H1 (cell line): ENCODE data around the gene CRADD.

Experiments
- BRCA1 ChIP-seq: IDR thresholded peaks from 2 replicates; pipeline ENCODE4 v1.6.1; 2012; ENCODE audit warnings: low read depth, low read length, improper control_type of control experiment
- EZH2 ChIP-seq: fragments of 200-600 bp; sonication (generic); IDR thresholded peaks from 2 replicates; pipeline ENCODE4 v1.7.1; 2012; ENCODE audit warnings: low read depth, mild to moderate bottlenecking, moderate library complexity, low read length, inconsistent platforms; ENCODE audit not compliant: severe bottlenecking
- SIN3A ChIP-seq, 2 experiments: IDR thresholded peaks in 1 of 2; conservative IDR thresholded peaks in 1 of 2; 2 replicates each; pipeline ENCODE4 v1.6.1; 2011 to 2012; ENCODE audit warnings: low read length in 2 of 2, improper control_type of control experiment in 1 of 2, low read depth in 1 of 2, mild to moderate bottlenecking in 1 of 2
- YY1 ChIP-seq: IDR thresholded peaks from 2 replicates; pipeline ENCODE4 v1.6.1; 2011; ENCODE audit warnings: low read depth, mild to moderate bottlenecking, low read length
- TF ChIP-seq, protein P1 (sequence below), 3 experiments: IDR thresholded peaks; 1 replicate in 2 of 3; 2 replicates in 1 of 3; pipeline versions ENCODE4 v1.5.1 to v1.6.1; 2011; ENCODE audit warnings: low read length in 3 of 3, mild to moderate bottlenecking in 3 of 3, inconsistent platforms in 2 of 3, low read depth in 1 of 3, moderate library complexity in 1 of 3; ENCODE audit not compliant: insufficient read depth in 1 of 3; ENCODE audit errors: control extremely low read depth in 1 of 3

DNA sequence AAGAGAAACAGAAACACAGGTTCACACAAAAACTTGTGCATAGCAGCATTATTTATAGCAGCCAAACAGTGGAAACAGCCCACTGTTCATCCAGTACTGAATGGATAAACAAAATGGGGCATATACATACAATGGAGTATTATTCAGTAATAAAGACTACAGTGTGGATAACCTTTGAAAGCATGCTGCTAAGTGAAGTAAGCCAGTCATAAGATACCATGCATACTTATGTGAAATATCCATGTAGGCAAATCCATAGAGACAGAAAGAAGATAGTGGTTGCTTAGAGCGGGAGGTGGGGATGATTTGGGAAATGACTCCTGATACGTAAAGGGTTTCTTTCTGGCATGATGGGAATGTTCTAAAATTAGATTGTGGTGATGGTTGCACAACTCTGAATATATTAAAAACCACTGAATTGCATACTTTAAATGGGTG lies 99.4 kb downstream of the CRADD start:
- TF ChIP-seq EZH2 (no peak), YY1 (no peak), SIN3A (conservative IDR thresholded peaks at IDR 0.05 in 1 of 2, IDR thresholded peaks at IDR 0.05 in 1 of 2; ENCODE audit: low read depth in 1 of 2, low read length in 2 of 2) (no peak), BRCA1 (no peak)
- TF ChIP-seq, protein P1, sequence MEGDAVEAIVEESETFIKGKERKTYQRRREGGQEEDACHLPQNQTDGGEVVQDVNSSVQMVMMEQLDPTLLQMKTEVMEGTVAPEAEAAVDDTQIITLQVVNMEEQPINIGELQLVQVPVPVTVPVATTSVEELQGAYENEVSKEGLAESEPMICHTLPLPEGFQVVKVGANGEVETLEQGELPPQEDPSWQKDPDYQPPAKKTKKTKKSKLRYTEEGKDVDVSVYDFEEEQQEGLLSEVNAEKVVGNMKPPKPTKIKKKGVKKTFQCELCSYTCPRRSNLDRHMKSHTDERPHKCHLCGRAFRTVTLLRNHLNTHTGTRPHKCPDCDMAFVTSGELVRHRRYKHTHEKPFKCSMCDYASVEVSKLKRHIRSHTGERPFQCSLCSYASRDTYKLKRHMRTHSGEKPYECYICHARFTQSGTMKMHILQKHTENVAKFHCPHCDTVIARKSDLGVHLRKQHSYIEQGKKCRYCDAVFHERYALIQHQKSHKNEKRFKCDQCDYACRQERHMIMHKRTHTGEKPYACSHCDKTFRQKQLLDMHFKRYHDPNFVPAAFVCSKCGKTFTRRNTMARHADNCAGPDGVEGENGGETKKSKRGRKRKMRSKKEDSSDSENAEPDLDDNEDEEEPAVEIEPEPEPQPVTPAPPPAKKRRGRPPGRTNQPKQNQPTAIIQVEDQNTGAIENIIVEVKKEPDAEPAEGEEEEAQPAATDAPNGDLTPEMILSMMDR (IDR thresholded peaks at IDR 0.05; ENCODE audit: control extremely low read depth in 1 of 3, insufficient read depth in 1 of 3, low read depth in 1 of 3, low read length in 3 of 3): no peak
